Lower lobe of right lung (tissue), 2 donors: ENCODE data around the gene FAM107B. TPM values are rescaled to one million over a fixed set of nuclear protein-coding genes. Genes with fewer than 3 reads are reported as not detected.
A peak's percentile ranks its signal among the peaks of the same experiment; 100 is the strongest.

ENCODE experiments used
- ATAC-seq, 2 donors: fragments of 200-7000 bp; cut with Tn5 transposase; one replicate each; pipeline ENCODE4 v1.9.1; 2020 to 2022; ENCODE audit warnings: mild to moderate bottlenecking in 2 of 2, moderate library complexity in 2 of 2
- DNase-seq: peaks from one replicate; pipeline ENCODE4 v3.0.0-alpha.2; 2020
- H3K27ac ChIP-seq: fragments of 200-600 bp; one replicate; pipeline ENCODE4 v1.8.0; 2022
- H3K27me3 ChIP-seq: fragments of 200-600 bp; one replicate; pipeline ENCODE4 v1.8.0; 2022; ENCODE audit warnings: low read depth
- H3K36me3 ChIP-seq: fragments of 200-600 bp; one replicate; pipeline ENCODE4 v1.8.0; 2022; ENCODE audit warnings: mild to moderate bottlenecking
- H3K4me1 ChIP-seq: fragments of 200-600 bp; one replicate; pipeline ENCODE4 v1.8.0; 2022
- H3K4me3 ChIP-seq: fragments of 200-600 bp; one replicate; pipeline ENCODE4 v1.8.0; 2022; ENCODE audit warnings: mild to moderate bottlenecking
- H3K9me3 ChIP-seq: fragments of 200-600 bp; one replicate; pipeline ENCODE4 v1.8.0; 2022
- CTCF ChIP-seq: fragments of 200-600 bp; IDR thresholded peaks from one replicate; pipeline ENCODE4 v1.8.0; 2022; ENCODE audit warnings: antibody characterized with exemption, mild to moderate bottlenecking
- intact Hi-C: fragments of 100-400 bp; cut with DNase I; formaldehyde crosslinking; loops from one replicate; pipeline ENCODE4 v1.11.0; 2022
- total RNA-seq: library from RNA; stranded (reverse); fragmentation: NEBNext Ultra II Directional; extraction: Animal tissue kit (Norgen Biotek cat#: 25700); gene quantifications from one replicate; pipeline ENCODE4 v1.2.1, GENCODE V29; 2021
- donor health status: DM: no; HTN: yes; CAD: no; lungs with severe emphysema.

FAM107B gene
- total RNA-seq, 1 donor from 2014 or later: 75.4 TPM

- intact Hi-C loops: no loop called here
- H3K36me3 ChIP-seq: no peaks in the 10 kb centered on the region
- H3K9me3 ChIP-seq: no peaks in the 10 kb centered on the region
- peak overlapping the region; percentile 75 for H3K27ac ChIP-seq
- H3K27me3 ChIP-seq: no peaks in the 10 kb centered on the region
- no peak for DNase-seq
- peak in 1 of 2 donors; percentile 33 for ATAC-seq
- H3K4me1 ChIP-seq: peaks cover 24% of the 10 kb centered on the region
- peak overlapping the region; percentile 67 for H3K4me3 ChIP-seq
- TF ChIP-seq CTCF: no peak
Observed at GRCh38 chr10:14605231-14605925, 169.3 kb downstream of the FAM107B start.

DNA sequence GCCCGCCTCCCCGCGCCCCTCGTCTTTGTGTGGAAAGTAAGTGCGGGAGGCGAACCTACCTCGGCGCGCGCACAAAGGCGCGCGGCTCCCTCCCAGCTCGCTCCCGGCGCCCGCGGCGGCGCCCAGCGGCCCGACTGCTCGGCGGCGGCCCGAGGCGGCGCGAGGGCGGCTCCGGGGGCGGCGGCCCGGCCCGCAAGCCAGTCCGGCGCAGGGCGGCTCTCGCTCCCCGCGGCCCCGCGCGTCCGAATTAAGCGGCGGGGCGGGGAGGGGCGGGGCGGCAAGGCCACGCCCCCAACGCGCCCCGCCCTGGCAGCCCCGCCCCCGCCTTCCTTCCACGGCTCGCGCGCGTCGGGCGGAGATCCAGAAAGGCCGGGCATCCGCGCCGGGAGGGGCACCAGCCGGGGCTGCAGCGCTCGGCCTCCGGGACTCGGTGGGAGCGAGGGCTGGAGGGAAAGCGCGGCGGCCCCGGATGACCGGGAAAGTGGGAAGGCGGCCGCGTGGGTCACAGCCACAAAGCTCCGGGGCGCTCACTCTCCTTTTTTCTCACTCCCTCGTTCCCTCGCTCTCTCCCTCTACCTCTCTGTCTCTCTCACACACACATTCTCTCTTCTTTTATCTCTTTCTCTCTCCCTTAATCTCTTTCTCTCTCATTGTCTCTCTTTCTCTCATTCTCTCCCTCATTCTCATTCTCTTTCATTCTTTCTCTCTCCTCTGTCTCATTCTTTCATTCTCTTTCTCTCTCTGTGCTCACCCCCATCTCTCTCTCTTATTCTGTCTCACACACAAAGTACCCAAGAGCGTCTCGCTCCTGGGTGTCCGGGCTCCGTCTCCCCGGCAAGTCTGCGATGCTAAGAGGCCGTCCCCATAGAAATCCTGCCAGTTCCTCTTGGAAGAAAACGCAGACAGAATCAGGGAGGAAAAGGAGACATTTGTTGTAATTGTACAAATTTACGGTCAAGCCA is 170.2 kb downstream of the FAM107B start:
- intact Hi-C loops: no loop called here

DNA sequence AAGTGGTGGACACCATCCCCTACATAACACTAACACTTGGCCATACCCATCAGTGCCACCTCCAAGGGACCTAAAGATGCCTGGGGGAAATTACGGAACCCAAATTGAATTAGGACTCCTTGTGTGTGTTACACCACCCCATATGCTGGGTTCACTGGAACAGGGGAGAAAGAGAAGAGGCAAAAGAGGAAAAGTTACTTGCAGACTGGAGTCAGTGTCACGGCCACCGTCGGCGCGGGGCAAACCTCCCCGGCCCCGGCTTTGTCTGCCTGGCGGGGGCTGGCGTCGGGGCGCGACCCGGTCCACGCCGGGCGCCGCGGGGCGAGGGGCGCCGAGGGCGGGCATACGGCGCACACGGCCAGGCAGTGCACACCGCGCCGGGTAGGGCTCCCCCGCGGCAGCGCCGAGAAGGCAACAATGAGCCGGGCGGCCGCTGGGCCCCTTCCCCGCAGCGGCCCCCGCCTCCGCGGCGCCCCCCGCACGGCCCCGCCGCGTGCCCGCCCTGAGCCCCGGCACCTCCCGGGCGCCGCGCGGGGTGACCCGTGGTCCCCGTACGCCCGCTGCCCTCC is 171.1 kb downstream of the FAM107B start:
- ATAC-seq (peak; percentile 10 to 17), DNase-seq (no peak)
- no peaks in the 10 kb centered on the region for H3K9me3 ChIP-seq
- intact Hi-C loops: no loop called here
- TF ChIP-seq CTCF: no peak
- H3K4me1 ChIP-seq: peaks cover 31% of the 10 kb centered on the region
- peak overlapping the region; percentile 64 for H3K27ac ChIP-seq
- H3K36me3 ChIP-seq: peaks cover 9% of the 10 kb centered on the region
- no peaks in the 10 kb centered on the region for H3K27me3 ChIP-seq
- H3K4me3 ChIP-seq: peak overlapping the region; percentile 57

More for the DNA sequence above, 170.2 kb downstream of the FAM107B start:
- H3K27me3 ChIP-seq: no peaks in the 10 kb centered on the region
- no peaks in the 10 kb centered on the region for H3K9me3 ChIP-seq
- DNase-seq (peak; percentile 86), ATAC-seq (peak; percentile 93 to 96)
- peaks cover under 1% of the 10 kb centered on the region for H3K36me3 ChIP-seq
- peak overlapping the region; percentile 75 for H3K27ac ChIP-seq
- peak overlapping the region; percentile 67 for H3K4me3 ChIP-seq
- peaks cover 26% of the 10 kb centered on the region for H3K4me1 ChIP-seq
- TF ChIP-seq CTCF: no peak

GRCh38 chr10:14602807-14603533 is 171.7 kb downstream of the FAM107B start:
- Histone ChIP-seq H3K4me1 (peaks cover 31% of the 10 kb centered on the region), H3K4me3 (peak overlapping the region; percentile 57), H3K36me3 (peaks cover 15% of the 10 kb centered on the region), H3K9me3 (no peaks in the 10 kb centered on the region), H3K27ac (peak overlapping the region; percentile 44), H3K27me3 (no peaks in the 10 kb centered on the region)
- intact Hi-C loops: no loop called here
- peak in 1 of 2 donors; percentile 3 for ATAC-seq
- DNase-seq: no peak
- no peak for TF ChIP-seq CTCF
